Left lung (tissue), 10 donors: ENCODE data around the gene PNLDC1. TPM values are rescaled to one million over a fixed set of nuclear protein-coding genes. Genes with fewer than 3 reads are reported as not detected.

Experiments used
- ATAC-seq: fragments of 200-7000 bp; cut with Tn5 transposase; one replicate; pipeline ENCODE4 v1.9.1; 2020; ENCODE audit warnings: moderate library complexity
- DNase-seq, 4 donors: peaks; one replicate each; pipeline ENCODE4 v3.0.0-alpha.2; 2013 to 2020
- H3K27ac ChIP-seq, 2 donors: fragments of 200-600 bp; sonication (generic) in 1 of 2; one replicate each; pipeline versions ENCODE4 v1.5.0 to v1.8.0; 2020 to 2021
- H3K27me3 ChIP-seq, 2 donors: fragments of 200-600 bp; sonication (generic) in 1 of 2; one replicate each; pipeline versions ENCODE4 v1.5.0 to v1.8.0; 2020 to 2021
- H3K36me3 ChIP-seq, 2 donors: fragments of 200-600 bp; sonication (generic) in 1 of 2; one replicate each; pipeline versions ENCODE4 v1.5.0 to v1.8.0; 2020 to 2021
- H3K4me1 ChIP-seq, 2 donors: fragments of 200-600 bp; one replicate each; pipeline ENCODE4 v1.8.0; 2021
- H3K4me3 ChIP-seq, 2 donors: fragments of 200-600 bp; sonication (generic) in 1 of 2; one replicate each; pipeline versions ENCODE4 v1.5.0 to v1.8.0; 2020 to 2021; ENCODE audit warnings: mild to moderate bottlenecking in 1 of 2
- H3K9me3 ChIP-seq, 2 donors: fragments of 200-600 bp; sonication (generic) in 1 of 2; one replicate each; pipeline versions ENCODE4 v1.5.0 to v1.8.0; 2020 to 2021
- CTCF ChIP-seq, 2 donors: fragments of 200-600 bp; sonication (generic) in 1 of 2; IDR thresholded peaks; one replicate each; pipeline versions ENCODE4 v1.5.0 to v1.8.0; 2021; ENCODE audit warnings: antibody characterized with exemption in 2 of 2
- intact Hi-C, 2 donors: fragments of 100-400 bp; cut with DNase I; formaldehyde crosslinking; loops; one replicate each; pipeline versions ENCODE4 v1.11.2 to v1.14.2; 2022
- polyA plus RNA-seq, 6 donors: library from polyadenylated mRNA; unstranded; fragments of 120-200 nt; gene quantifications; one replicate each; pipeline ENCODE4 v1.2.1, GENCODE V29; 2013; ENCODE audit not compliant: insufficient read length in 6 of 6
- total RNA-seq, 2 donors: library from RNA; stranded (reverse); fragmentation: NEBNext Ultra II Directional; extraction: Animal tissue kit (Norgen Biotek cat#: 25700); gene quantifications; one replicate each; pipeline ENCODE4 v1.2.1, GENCODE V29; 2021
- donor health status: DM: no; HTN: yes; CAD: no.
- donor health status: DM: no; HTN: no; CAD: no.

Gene PNLDC1
- total and polyA plus RNA-seq, 8 donors: 0.09 to 0.50 (median 0.20) TPM

DNA sequence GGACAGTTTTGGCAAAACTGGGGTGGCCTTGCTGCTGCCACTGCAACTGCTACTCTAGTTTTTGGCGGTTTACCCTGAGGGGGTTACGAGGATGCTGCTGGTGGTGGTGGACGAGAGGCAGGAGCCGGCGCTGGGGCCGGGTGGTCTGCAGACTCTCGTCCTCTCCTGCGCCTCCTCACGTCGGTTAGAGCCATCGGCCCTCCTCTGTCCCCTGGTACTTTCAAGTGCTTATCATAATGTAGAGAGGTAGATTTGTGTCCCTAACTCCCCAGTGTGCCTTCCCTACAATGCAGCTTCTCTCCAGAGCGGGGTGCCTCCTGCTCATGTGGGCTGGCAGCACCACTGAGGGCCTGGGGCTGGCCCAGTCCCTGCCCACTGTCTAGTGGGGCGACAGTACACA is 25.9 kb downstream of the PNLDC1 start:
- H3K4me3 ChIP-seq: no peak overlapping the region
- H3K27me3 ChIP-seq: peaks cover 0 to 7% of the 10 kb centered on the region in 2 donors
- ATAC-seq: no peak
- DNase-seq: no peak
- no peaks in the 10 kb centered on the region for H3K36me3 ChIP-seq
- H3K27ac ChIP-seq: no peak overlapping the region
- no peaks in the 10 kb centered on the region for H3K4me1 ChIP-seq
- no peak for TF ChIP-seq CTCF (IDR thresholded peaks at IDR 0.05)
- intact Hi-C loops: no loop called here
- no peaks in the 10 kb centered on the region for H3K9me3 ChIP-seq

GRCh38 chr6:159826968-159827647 is 27.0 kb downstream of the PNLDC1 start:
- Histone ChIP-seq H3K4me3 (no peak overlapping the region), H3K27ac (no peak overlapping the region)
- no peak for TF ChIP-seq CTCF (IDR thresholded peaks at IDR 0.05)

DNA sequence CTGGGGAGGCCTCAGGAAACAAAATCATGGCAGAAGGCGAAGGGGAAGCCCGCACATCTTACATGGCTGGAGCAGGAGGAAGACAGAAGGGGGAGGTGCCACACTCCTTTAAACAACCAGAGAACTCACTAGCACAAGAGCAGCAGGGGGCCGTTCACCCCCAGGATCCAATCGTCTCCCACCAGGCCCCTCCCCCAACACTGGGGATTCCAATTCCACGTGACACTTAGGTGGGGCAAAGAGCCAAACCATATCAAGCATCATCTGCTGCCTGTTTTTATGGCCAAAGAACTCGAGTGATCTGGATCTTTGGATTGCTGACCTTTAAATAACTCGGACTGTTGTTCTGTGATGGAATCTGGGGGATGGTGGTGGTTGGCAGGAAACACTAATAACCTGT is 28.0 kb downstream of the PNLDC1 start:
- intact Hi-C loops: no loop called here
- DNase-seq: no peak
- H3K27me3 ChIP-seq: peaks cover 0 to 7% of the 10 kb centered on the region in 2 donors
- no peaks in the 10 kb centered on the region for H3K9me3 ChIP-seq
- H3K4me3 ChIP-seq: no peak overlapping the region
- no peaks in the 10 kb centered on the region for H3K4me1 ChIP-seq
- TF ChIP-seq CTCF (IDR thresholded peaks at IDR 0.05): no peak
- H3K27ac ChIP-seq: no peak overlapping the region
- no peak for ATAC-seq
- no peaks in the 10 kb centered on the region for H3K36me3 ChIP-seq

More at GRCh38 chr6:159826968-159827647, 27.0 kb downstream of the PNLDC1 start:
- Histone ChIP-seq H3K9me3 (no peaks in the 10 kb centered on the region), H3K4me1 (no peaks in the 10 kb centered on the region), H3K36me3 (no peaks in the 10 kb centered on the region), H3K27me3 (peaks cover 0 to 7% of the 10 kb centered on the region in 2 donors)
- ATAC-seq (no peak), DNase-seq (no peak)
- intact Hi-C loops: no loop called here

- no peak for TF ChIP-seq CTCF (IDR thresholded peaks at IDR 0.05)
These were observed 29.4 kb downstream of the PNLDC1 start for GRCh38 chr6:159829526-159829925.

DNA sequence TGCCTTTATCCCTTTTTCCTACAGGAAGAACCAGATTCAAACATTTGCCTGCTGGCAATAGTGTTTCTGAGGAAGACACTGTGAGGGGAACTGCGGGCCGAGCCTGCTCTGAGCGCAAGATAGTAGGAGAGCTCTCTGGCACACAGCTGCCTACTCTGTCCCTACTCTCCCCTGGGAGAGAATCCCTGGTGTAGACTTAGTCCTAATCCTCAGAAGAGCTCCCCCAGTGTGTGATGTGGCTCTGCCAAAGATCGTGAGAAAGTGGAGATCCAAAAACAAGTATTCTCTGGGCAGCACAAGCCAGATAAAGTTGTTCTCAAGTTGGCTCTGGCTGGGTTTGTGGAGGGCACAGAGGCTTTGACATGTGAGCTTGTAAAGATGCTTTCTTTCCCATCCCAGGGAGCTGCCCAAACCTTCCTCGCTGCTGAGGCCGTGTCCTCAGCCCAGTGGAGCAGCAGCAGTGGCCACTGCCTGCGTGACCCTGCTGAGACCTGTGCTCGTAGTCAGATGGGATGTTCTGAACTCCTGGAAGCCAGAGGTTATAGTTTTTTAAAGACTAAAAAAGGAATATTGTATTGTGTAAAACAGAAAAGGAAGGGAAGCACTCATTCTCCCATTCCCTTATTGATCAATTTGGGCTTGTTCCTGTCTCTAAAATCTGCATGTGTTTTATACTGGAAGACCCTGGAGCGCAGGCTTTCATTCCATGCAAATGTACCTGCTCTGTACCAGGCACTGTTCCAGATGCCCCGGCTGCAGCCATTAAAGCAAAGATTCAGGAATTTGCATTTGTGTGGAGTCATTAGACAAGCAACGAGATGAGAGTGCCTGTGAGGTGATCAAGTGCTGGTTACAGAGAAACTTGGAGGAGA is 30.7 kb downstream of the PNLDC1 start:
- intact Hi-C loops: no loop called here
- ATAC-seq: no peak

More at GRCh38 chr6:159829526-159829925, 29.4 kb downstream of the PNLDC1 start:
- Histone ChIP-seq H3K4me1 (no peaks in the 10 kb centered on the region), H3K9me3 (no peaks in the 10 kb centered on the region), H3K36me3 (no peaks in the 10 kb centered on the region), H3K27ac (no peak overlapping the region), H3K27me3 (peaks cover 0 to 7% of the 10 kb centered on the region in 2 donors), H3K4me3 (no peak overlapping the region)
- ATAC-seq (no peak), DNase-seq (no peak)
- intact Hi-C loops: no loop called here

More for the DNA sequence above, 30.7 kb downstream of the PNLDC1 start:
- DNase-seq: no peak
- no peak for TF ChIP-seq CTCF (IDR thresholded peaks at IDR 0.05)
- Histone ChIP-seq H3K4me3 (no peak overlapping the region), H3K4me1 (no peaks in the 10 kb centered on the region), H3K27ac (no peak overlapping the region), H3K36me3 (no peaks in the 10 kb centered on the region), H3K9me3 (no peaks in the 10 kb centered on the region), H3K27me3 (peaks cover 0 to 7% of the 10 kb centered on the region in 2 donors)
